GM21576 (cell line): Measurements from ENCODE around the gene ERBB3.
"Not testable (repeated sequence)": the region's sequence is repeated elsewhere in the genome, so short reads cannot be mapped to it uniquely, and the experiment has no call there.

Source experiments
- ATAC-seq: cut with Tn5 transposase; IDR thresholded peaks from one replicate; pipeline ENCODE4 v1.9.1; 2021; ENCODE audit warnings: mild to moderate bottlenecking, moderate library complexity; ENCODE audit not compliant: unreplicated experiment

Gene ERBB3

GRCh38 chr12:56110571-56110970, 30.6 kb downstream of the ERBB3 start:
- ATAC-seq: no peak

GRCh38 chr12:56114084-56114483, 34.1 kb downstream of the ERBB3 start:
- ATAC-seq: no peak

GRCh38 chr12:56115329-56115728, 35.4 kb downstream of the ERBB3 start:
- no peak for ATAC-seq

GRCh38 chr12:56116267-56117081, 36.5 kb downstream of the ERBB3 start, which contains the start of gene RPL41:
Gene RPL41, plus strand, starts transcription at chr12:56116633.
- peak; percentile 42 for ATAC-seq

- not testable (repeated sequence) for ATAC-seq
Measured at GRCh38 chr12:56117082-56117706, 37.2 kb downstream of the ERBB3 start.

GRCh38 chr12:56117778-56118687, 38.1 kb downstream of the ERBB3 start, which contains the start of gene ZC3H10:
Gene ZC3H10, plus strand, starts transcription at chr12:56118266. Its CDS starts 2,297 bp downstream, at chr12:56120563.
- peak; percentile 74 for ATAC-seq

- ATAC-seq: no peak
Measured at GRCh38 chr12:56118688-56119357, 38.9 kb downstream of the ERBB3 start.

- no peak for ATAC-seq
Measured at GRCh38 chr12:56119361-56119796, 39.4 kb downstream of the ERBB3 start.

GRCh38 chr12:56120158-56120846, 40.3 kb downstream of the ERBB3 start:
- no peak for ATAC-seq

- ATAC-seq: no peak
Measured at GRCh38 chr12:56121204-56121870, 41.4 kb downstream of the ERBB3 start.

GRCh38 chr12:56122637-56123036, 42.7 kb downstream of the ERBB3 start:
- ATAC-seq: no peak

- ATAC-seq: no peak
Measured at GRCh38 chr12:56124133-56124532, 44.2 kb downstream of the ERBB3 start.

GRCh38 chr12:56126732-56127239, 46.8 kb downstream of the ERBB3 start:
- ATAC-seq: no peak

- ATAC-seq: no peak
Measured at GRCh38 chr12:56127485-56127887, 47.5 kb downstream of the ERBB3 start.

GRCh38 chr12:56127888-56128669, 48.1 kb downstream of the ERBB3 start, which contains the start of gene ESYT1:
Gene ESYT1, plus strand, starts transcription at chr12:56128267. Its CDS starts 53 bp downstream, at chr12:56128320.
- ATAC-seq: peak; percentile 86

- ATAC-seq: no peak
Measured at GRCh38 chr12:56128670-56129205, 48.8 kb downstream of the ERBB3 start.

GRCh38 chr12:56129206-56129941, 49.4 kb downstream of the ERBB3 start:
- no peak for ATAC-seq
